ENCODE measurements around the gene MTHFD1L. TPM values are rescaled to one million over a fixed set of nuclear protein-coding genes. Genes with fewer than 3 reads are reported as not detected.

The MTHFD1L gene
- total and polyA plus RNA-seq, 2 of the 8 experiments (the other 6 are each of a cell fraction or from before 2014, with no cell fraction given), result 29.2 to 105 TPM

DNA sequence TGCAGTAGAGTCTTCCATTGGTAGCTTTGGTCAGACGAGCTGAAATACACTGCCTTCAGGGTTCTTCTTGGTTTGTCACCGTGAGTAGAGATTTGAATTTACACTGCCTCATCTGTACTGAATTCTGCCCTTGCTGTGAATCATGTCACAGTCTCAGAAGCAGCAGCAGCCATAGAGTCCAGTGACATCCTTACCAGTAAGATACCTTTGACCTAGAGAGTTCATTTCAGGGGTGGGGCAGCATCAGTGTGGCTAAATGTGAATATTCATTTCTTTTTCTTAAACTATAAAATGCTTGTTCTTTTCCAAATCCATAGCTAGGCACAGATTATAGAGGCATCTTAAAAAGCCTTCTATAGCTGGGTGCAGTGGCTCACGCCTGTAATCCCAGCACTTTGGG, 223.5 kb downstream of the MTHFD1L start (continued):
- TF ChIP-seq EP300 (IDR thresholded peaks at IDR 0.05; ENCODE audit: borderline replicate concordance in 1 of 2, low read depth in 2 of 2, low read length in 2 of 2) (no peak), FOSL1 (IDR thresholded peaks at IDR 0.05; ENCODE audit: insufficient read depth, low read depth, low read length) (no peak), POLR2AphosphoS5 (IDR thresholded peaks at IDR 0.05; ENCODE audit: low read depth, low read length) (no peak), RXRA (IDR thresholded peaks at IDR 0.05; ENCODE audit: insufficient read depth, low read depth, low read length) (no peak)

Measured in H1 (cell line).